Keratinocyte (primary cell): ENCODE measurements around the gene ADAMTS17. TPM values are rescaled to one million over a fixed set of nuclear protein-coding genes. Genes with fewer than 3 reads are reported as not detected.

Experiments
- DNase-seq: peaks from one replicate; pipeline ENCODE4 v3.0.0-alpha.2; 2011; ENCODE audit warnings: low read depth, missing footprints, low spot score
- FAIRE-seq: peaks from 2 replicates; lab custom pipeline; 2011; peaks lifted over from hg19 to GRCh38; lab: Jason Lieb, UNC
- H2AFZ ChIP-seq: 2 replicates; pipeline ENCODE4 v1.6.0; 2012; ENCODE audit warnings: low read length, control low read depth, inconsistent platforms; ENCODE audit not compliant: control insufficient read depth
- H3K27ac ChIP-seq: 2 replicates; pipeline ENCODE4 v1.5.1; 2011; ENCODE audit warnings: low read length; ENCODE audit not compliant: control insufficient read depth, insufficient read depth
- H3K27me3 ChIP-seq: 3 replicates; pipeline ENCODE4 v1.6.0; 2011; ENCODE audit warnings: low read length; ENCODE audit not compliant: control insufficient read depth, insufficient read depth; ENCODE audit errors: extremely low read depth
- H3K36me3 ChIP-seq, 2 experiments: 2 replicates in 1 of 2; 3 replicates in 1 of 2; pipeline ENCODE4 v1.5.1; 2011; ENCODE audit warnings: low read length in 2 of 2, mild to moderate bottlenecking in 1 of 2; ENCODE audit not compliant: control insufficient read depth in 2 of 2, insufficient read depth in 2 of 2; ENCODE audit errors: extremely low read depth in 1 of 2
- H3K4me1 ChIP-seq: 3 replicates; pipeline ENCODE4 v1.5.1; 2011; ENCODE audit warnings: low read length; ENCODE audit not compliant: control insufficient read depth, insufficient read depth; ENCODE audit errors: extremely low read depth
- H3K4me2 ChIP-seq: 3 replicates; pipeline ENCODE4 v1.6.0; 2011; ENCODE audit warnings: low read depth, low read length; ENCODE audit not compliant: control insufficient read depth, insufficient read depth; ENCODE audit errors: extremely low read depth
- H3K4me3 ChIP-seq, 3 experiments: fragments of 200-600 bp in 1 of 3; sonication (generic) in 1 of 3; 2 replicates in 2 of 3; 3 replicates in 1 of 3; pipeline ENCODE4 v1.5.1; 2011 to 2016; ENCODE audit warnings: low read length in 3 of 3, mild to moderate bottlenecking in 3 of 3, control low read depth in 2 of 3, inconsistent platforms in 1 of 3, low read depth in 1 of 3, mixed read lengths in 1 of 3, mixed run types in 1 of 3, moderate library complexity in 1 of 3; ENCODE audit not compliant: control insufficient read depth in 2 of 3, insufficient read depth in 2 of 3; ENCODE audit errors: extremely low read depth in 1 of 3
- H3K79me2 ChIP-seq: 2 replicates; pipeline ENCODE4 v1.6.0; 2012; ENCODE audit warnings: low read length; ENCODE audit not compliant: control insufficient read depth, insufficient read depth
- H3K9ac ChIP-seq: 3 replicates; pipeline ENCODE4 v1.6.0; 2011; ENCODE audit warnings: low read length; ENCODE audit not compliant: control insufficient read depth, insufficient read depth; ENCODE audit errors: extremely low read depth
- H3K9me1 ChIP-seq: 3 replicates; pipeline ENCODE4 v1.6.0; 2011; ENCODE audit warnings: low read length; ENCODE audit not compliant: control insufficient read depth, insufficient read depth; ENCODE audit errors: extremely low read depth
- H3K9me3 ChIP-seq: 2 replicates; pipeline ENCODE4 v1.5.1; 2012; ENCODE audit warnings: low read depth, low read length; ENCODE audit not compliant: control insufficient read depth
- H4K20me1 ChIP-seq: 3 replicates; pipeline ENCODE4 v1.6.0; 2011; ENCODE audit warnings: low read length; ENCODE audit not compliant: control insufficient read depth, insufficient read depth; ENCODE audit errors: extremely low read depth
- EZH2 ChIP-seq: IDR thresholded peaks from one replicate; pipeline ENCODE4 v1.6.1; 2012; ENCODE audit warnings: inconsistent platforms, mild to moderate bottlenecking, low read length, moderate library complexity
- dilution Hi-C: fragments of 300-500 bp; cut with MboI; formaldehyde crosslinking; loops from one replicate; pipeline ENCODE4 v1.7.0; 2020; ENCODE audit warnings: low sequenced_read_pairs; ENCODE audit not compliant: extremely low pct_ligation_motif_present
- polyA plus RNA-seq, 5 experiments: library from polyadenylated mRNA; depleted of rRNA in 3 of 5; stranded (reverse) in 3 of 5; stranded (forward) in 1 of 5; unstranded in 1 of 5; fragments of >200 nt; gene quantifications; 1 replicate in 1 of 5; 2 replicates in 3 of 5; 3 replicates in 1 of 5; pipeline versions ENCODE4 v1.2.1 to v1.2.3, GENCODE V29; 2011 to 2012; ENCODE audit warnings: missing spikeins in 2 of 5, low read depth in 1 of 5, low replicate concordance in 1 of 5
- TF ChIP-seq, protein P1 (sequence below), 3 experiments: IDR thresholded peaks in 1 of 3; conservative IDR thresholded peaks in 1 of 3; optimal IDR thresholded peaks in 1 of 3; 2 replicates in 2 of 3; 3 replicates in 1 of 3; pipeline versions ENCODE3 to v1.5.1; 2011; ENCODE audit warnings: low read length in 3 of 3, mild to moderate bottlenecking in 3 of 3, moderate library complexity in 2 of 3, control low read depth in 1 of 3, inconsistent platforms in 1 of 3; ENCODE audit not compliant: insufficient read depth in 2 of 3; ENCODE audit errors: extremely low read depth in 1 of 3

The ADAMTS17 gene
- polyA plus RNA-seq, 1 donor (not counting 4 experiments of a cell fraction or from before 2014, with no cell fraction given): 0.18 TPM

DNA sequence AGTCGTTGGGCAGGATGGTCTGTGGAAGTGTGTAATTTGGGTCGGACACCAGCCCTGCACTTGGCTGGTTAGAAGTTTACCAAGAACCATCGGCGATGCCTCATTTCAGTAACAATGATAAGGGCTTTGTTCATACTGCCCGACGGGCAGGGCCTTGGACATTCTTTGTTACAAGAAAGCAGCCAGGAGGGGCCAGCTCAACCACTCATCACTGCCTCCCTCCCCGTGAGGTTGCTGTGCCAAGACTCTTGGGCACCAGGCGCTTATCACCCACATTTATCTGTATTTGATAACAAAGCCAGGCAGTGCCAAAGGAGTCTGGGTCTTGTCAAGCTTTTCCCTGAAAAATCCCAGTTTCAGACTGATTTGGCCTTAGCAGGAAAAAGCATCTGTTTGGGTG, 235.0 kb downstream of the ADAMTS17 start:
- Histone ChIP-seq H3K9me3 (no peaks in the 10 kb centered on the region), H3K27me3 (peaks cover 8% of the 10 kb centered on the region), H2AFZ (no peak overlapping the region), H3K4me3 (no peak overlapping the region), H4K20me1 (no peaks in the 10 kb centered on the region), H3K36me3 (no peaks in the 10 kb centered on the region), H3K4me2 (no peak overlapping the region), H3K27ac (no peak overlapping the region), H3K9ac (no peak overlapping the region), H3K79me2 (no peaks in the 10 kb centered on the region), H3K4me1 (peaks cover 13% of the 10 kb centered on the region), H3K9me1 (no peaks in the 10 kb centered on the region)
- FAIRE-seq (no peak), DNase-seq (no peak)
- dilution Hi-C loops: no loop called here
- TF ChIP-seq, protein P1, sequence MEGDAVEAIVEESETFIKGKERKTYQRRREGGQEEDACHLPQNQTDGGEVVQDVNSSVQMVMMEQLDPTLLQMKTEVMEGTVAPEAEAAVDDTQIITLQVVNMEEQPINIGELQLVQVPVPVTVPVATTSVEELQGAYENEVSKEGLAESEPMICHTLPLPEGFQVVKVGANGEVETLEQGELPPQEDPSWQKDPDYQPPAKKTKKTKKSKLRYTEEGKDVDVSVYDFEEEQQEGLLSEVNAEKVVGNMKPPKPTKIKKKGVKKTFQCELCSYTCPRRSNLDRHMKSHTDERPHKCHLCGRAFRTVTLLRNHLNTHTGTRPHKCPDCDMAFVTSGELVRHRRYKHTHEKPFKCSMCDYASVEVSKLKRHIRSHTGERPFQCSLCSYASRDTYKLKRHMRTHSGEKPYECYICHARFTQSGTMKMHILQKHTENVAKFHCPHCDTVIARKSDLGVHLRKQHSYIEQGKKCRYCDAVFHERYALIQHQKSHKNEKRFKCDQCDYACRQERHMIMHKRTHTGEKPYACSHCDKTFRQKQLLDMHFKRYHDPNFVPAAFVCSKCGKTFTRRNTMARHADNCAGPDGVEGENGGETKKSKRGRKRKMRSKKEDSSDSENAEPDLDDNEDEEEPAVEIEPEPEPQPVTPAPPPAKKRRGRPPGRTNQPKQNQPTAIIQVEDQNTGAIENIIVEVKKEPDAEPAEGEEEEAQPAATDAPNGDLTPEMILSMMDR (optimal IDR thresholded peaks at IDR 0.05 in 1 of 3, IDR thresholded peaks at IDR 0.05 in 1 of 3, conservative IDR thresholded peaks at IDR 0.05 in 1 of 3; ENCODE audit: extremely low read depth in 1 of 3, insufficient read depth in 2 of 3, low read length in 3 of 3): no peak
- TF ChIP-seq EZH2: no peak

DNA sequence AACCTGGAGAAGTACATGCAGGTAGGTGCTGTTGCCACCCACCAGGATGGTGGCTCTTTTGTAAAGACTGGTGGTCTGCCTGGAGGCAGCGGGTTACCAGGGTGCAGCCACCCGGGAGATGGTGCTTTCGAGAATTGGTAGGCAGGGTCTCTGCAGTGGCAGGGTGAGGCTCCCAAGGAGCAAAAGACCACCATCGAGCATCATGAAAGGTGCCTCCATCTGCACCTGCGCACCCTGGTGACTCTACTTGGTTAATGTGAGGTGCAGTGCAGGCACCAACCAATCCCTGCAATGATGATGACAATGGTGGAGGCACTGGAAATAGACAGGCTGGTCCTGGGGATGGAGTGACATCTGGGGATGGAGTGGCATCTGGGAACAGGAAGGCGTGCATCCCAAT, 236.7 kb downstream of the ADAMTS17 start:
- Histone ChIP-seq H2AFZ (no peak overlapping the region), H3K4me1 (no peaks in the 10 kb centered on the region), H3K79me2 (no peaks in the 10 kb centered on the region), H3K27ac (no peak overlapping the region), H3K4me3 (no peak overlapping the region), H3K9ac (no peak overlapping the region), H3K9me1 (no peaks in the 10 kb centered on the region), H3K27me3 (peaks cover 23% of the 10 kb centered on the region), H3K4me2 (no peak overlapping the region), H4K20me1 (no peaks in the 10 kb centered on the region), H3K9me3 (no peaks in the 10 kb centered on the region), H3K36me3 (no peaks in the 10 kb centered on the region)
- FAIRE-seq (no peak), DNase-seq (no peak)
- TF ChIP-seq, protein P1 (optimal IDR thresholded peaks at IDR 0.05 in 1 of 3, IDR thresholded peaks at IDR 0.05 in 1 of 3, conservative IDR thresholded peaks at IDR 0.05 in 1 of 3; ENCODE audit: extremely low read depth in 1 of 3, insufficient read depth in 2 of 3, low read length in 3 of 3): no peak
- TF ChIP-seq EZH2: no peak
- dilution Hi-C loops: no loop called here
